Gastrocnemius medialis (tissue), 4 donors: ENCODE results near the gene ALKBH7. TPM values are rescaled to one million over a fixed set of nuclear protein-coding genes. Genes with fewer than 3 reads are reported as not detected.
"Not testable (repeated sequence)": the region's sequence is repeated elsewhere in the genome, so short reads cannot be mapped to it uniquely, and the experiment has no call there.

ENCODE experiments used
- ATAC-seq, 2 donors: fragments of 150-250 bp; one replicate each; pipeline ENCODE4 v1.9.1; 2016
- DNase-seq, 2 donors: peaks; one replicate each; pipeline ENCODE4 v3.0.0-alpha.2; 2019
- H3K27ac ChIP-seq, 4 donors: fragments of 200-600 bp; sonication (generic); 1 replicate in 1 of 4; 2 replicates in 3 of 4; pipeline ENCODE4 v1.5.1; 2016 to 2018; ENCODE audit warnings: mild to moderate bottlenecking in 2 of 4, moderate library complexity in 1 of 4
- H3K27me3 ChIP-seq, 3 donors: fragments of 200-600 bp; sonication (generic) in 2 of 3; 1 replicate in 1 of 3; 2 replicates in 2 of 3; pipeline versions ENCODE4 v1.5.1 to v1.6.0; 2016 to 2019; ENCODE audit warnings: mild to moderate bottlenecking in 1 of 3, moderate library complexity in 1 of 3
- H3K36me3 ChIP-seq, 2 donors: fragments of 200-600 bp; sonication (generic) in 1 of 2; one replicate each; pipeline ENCODE4 v1.5.1; 2017 to 2018
- H3K4me1 ChIP-seq, 2 donors: fragments of 200-600 bp; sonication (generic) in 1 of 2; one replicate each; pipeline ENCODE4 v1.5.1; 2016 to 2017; ENCODE audit warnings: mild to moderate bottlenecking in 2 of 2
- H3K4me3 ChIP-seq, 4 donors: fragments of 200-600 bp; sonication (generic) in 3 of 4; 1 replicate in 1 of 4; 2 replicates in 3 of 4; pipeline ENCODE4 v1.5.1; 2016 to 2019; ENCODE audit warnings: mild to moderate bottlenecking in 2 of 4
- H3K9me3 ChIP-seq, 3 donors: fragments of 200-600 bp; sonication (generic) in 2 of 3; 1 replicate in 1 of 3; 2 replicates in 2 of 3; pipeline ENCODE4 v1.5.1; 2016 to 2019
- CTCF ChIP-seq, 5 experiments: fragments of 450-650 bp in 3 of 5; fragments of 200-600 bp in 2 of 5; sonication (generic) in 2 of 5; IDR thresholded peaks in 4 of 5; conservative IDR thresholded peaks in 1 of 5; 1 replicate in 4 of 5; 2 replicates in 1 of 5; pipeline ENCODE4 v1.5.1; 2016 to 2019; ENCODE audit warnings: antibody characterized with exemption in 5 of 5, mild to moderate bottlenecking in 3 of 5, moderate library complexity in 3 of 5
- POLR2A ChIP-seq, 2 donors: fragments of 450-650 bp; IDR thresholded peaks; one replicate each; pipeline ENCODE4 v1.6.1; 2017; ENCODE audit warnings: antibody characterized with exemption in 2 of 2, mild to moderate bottlenecking in 2 of 2, moderate library complexity in 2 of 2
- in situ Hi-C, 4 donors: fragments of 200-750 bp; cut with MboI; loops; one replicate each; pipeline versions ENCODE4 v1.15.0 to v1.8.0; 2017; ENCODE audit warnings: low sequenced_read_pairs in 4 of 4
- intact Hi-C: fragments of 100-400 bp; cut with DNase I; formaldehyde crosslinking; loops from one replicate; pipeline ENCODE4 v1.15.1; 2023; ENCODE audit warnings: low total_unique reads
- total RNA-seq, 4 donors: library from RNA; depleted of rRNA; stranded (reverse); fragments of >200 nt; gene quantifications; one replicate each; pipeline versions ENCODE4 v1.1.0 to v1.2.3, GENCODE V29; 2016

ALKBH7 gene
- total RNA-seq, 4 donors from 2014 or later: 42.2 to 112 (median 90.4) TPM

DNA sequence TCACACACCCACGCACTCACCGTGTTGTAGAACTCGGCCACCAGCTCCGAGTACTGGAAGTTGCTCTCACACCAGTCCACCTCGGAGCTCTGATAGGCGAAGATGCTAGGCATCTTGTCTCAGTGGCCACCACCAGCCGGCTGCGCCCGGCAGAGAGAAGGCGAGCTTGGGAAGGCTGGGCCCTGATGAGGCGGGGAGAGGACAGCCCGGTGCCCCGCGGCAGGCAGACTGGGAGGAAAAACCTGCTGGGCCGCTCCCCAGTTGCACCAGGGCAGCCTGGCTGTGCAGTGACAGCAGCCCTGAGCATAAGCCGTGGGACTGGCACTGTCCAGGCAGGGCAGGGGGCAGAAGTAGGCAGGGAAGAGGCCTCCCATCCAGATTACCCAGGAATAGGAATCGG, 39.2 kb upstream of the ALKBH7 start, which contains the start of gene ACER1:
Gene ACER1, minus strand, starts transcription at position 174 of the 400 bp plus-strand sequence. Its CDS starts 61 bp downstream, at position 113.
- TF ChIP-seq CTCF (IDR thresholded peaks at IDR 0.05 in 4 of 5, conservative IDR thresholded peaks at IDR 0.05 in 1 of 5): no peak
- TF ChIP-seq POLR2A (IDR thresholded peaks at IDR 0.05): no peak
- no peak within 1 kb of the TSS for H3K27ac ChIP-seq
- intact Hi-C loops: no loop called here
- no peaks in the 10 kb centered on the region for H3K27me3 ChIP-seq
- H3K9me3 ChIP-seq: no peaks in the 10 kb centered on the region
- no peaks in the 10 kb centered on the region for H3K4me1 ChIP-seq
- no peak within 1 kb of the TSS for H3K4me3 ChIP-seq
- no peak for DNase-seq
- in situ Hi-C loops: no loop called here
- no peak for ATAC-seq
- no peaks in the 10 kb centered on the region for H3K36me3 ChIP-seq

DNA sequence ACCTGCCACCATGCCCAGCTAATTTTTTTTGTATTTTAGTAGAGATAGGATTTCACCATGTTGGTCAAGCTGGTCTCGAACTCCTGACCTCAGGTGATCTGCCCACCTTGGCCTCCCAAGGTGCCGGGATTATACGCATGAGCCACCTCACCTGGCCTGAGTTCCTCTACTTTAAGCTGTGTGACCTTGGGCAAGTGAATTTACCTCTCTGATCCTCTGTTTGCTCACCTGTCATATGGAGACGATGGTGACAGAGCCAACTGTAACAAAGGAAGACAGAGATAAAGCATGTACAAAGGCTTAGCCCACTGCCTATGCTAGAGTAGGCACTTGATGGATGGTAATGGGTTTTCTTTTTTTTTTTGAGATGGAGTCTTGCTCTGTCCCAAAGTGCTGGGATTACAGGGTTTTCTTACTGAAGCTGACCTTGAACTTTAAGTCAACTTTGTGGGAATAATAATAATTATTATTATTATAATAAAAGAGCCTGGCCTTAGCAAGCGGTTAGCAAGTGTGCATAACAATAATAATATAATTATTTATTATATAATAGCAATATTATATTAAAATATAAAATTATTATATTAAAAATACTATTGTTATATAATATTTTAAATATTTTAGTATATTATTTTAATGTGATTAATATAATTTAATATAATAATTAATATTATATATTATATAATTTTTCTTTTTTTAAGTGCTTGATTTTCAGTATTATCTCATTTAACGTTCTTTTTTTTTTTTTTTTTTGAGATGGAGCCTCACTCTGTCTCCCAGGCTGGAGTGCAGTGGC, 37.9 kb upstream of the ALKBH7 start:
- in situ Hi-C loops: no loop called here

GRCh38 chr19:6340493-6341201, 31.9 kb upstream of the ALKBH7 start:
- in situ Hi-C loops (no loop called here), intact Hi-C loops (no loop called here)
- Histone ChIP-seq H3K27me3 (peaks cover 0 to 6% (median 0%) of the 10 kb centered on the region in 3 donors), H3K4me3 (no peak overlapping the region), H3K4me1 (no peaks in the 10 kb centered on the region), H3K36me3 (no peaks in the 10 kb centered on the region), H3K27ac (no peak overlapping the region), H3K9me3 (no peaks in the 10 kb centered on the region)
- DNase-seq (no peak), ATAC-seq (no peak)
- TF ChIP-seq POLR2A (IDR thresholded peaks at IDR 0.05) (no peak), CTCF (IDR thresholded peaks at IDR 0.05 in 4 of 5, conservative IDR thresholded peaks at IDR 0.05 in 1 of 5) (no peak)

More for the DNA sequence above, 37.9 kb upstream of the ALKBH7 start:
- peaks cover 0 to 3% (median 0%) of the 10 kb centered on the region in 3 donors for H3K27me3 ChIP-seq
- no peaks in the 10 kb centered on the region for H3K36me3 ChIP-seq
- DNase-seq (no peak), ATAC-seq (no peak)
- no peak for TF ChIP-seq CTCF (IDR thresholded peaks at IDR 0.05 in 4 of 5, conservative IDR thresholded peaks at IDR 0.05 in 1 of 5)
- no peak for TF ChIP-seq POLR2A (IDR thresholded peaks at IDR 0.05)
- no peaks in the 10 kb centered on the region for H3K4me1 ChIP-seq
- H3K9me3 ChIP-seq: no peaks in the 10 kb centered on the region
- no peak overlapping the region for H3K4me3 ChIP-seq
- no peak overlapping the region for H3K27ac ChIP-seq
- intact Hi-C loops: no loop called here

GRCh38 chr19:6343462-6343861, 29.1 kb upstream of the ALKBH7 start:
- Histone ChIP-seq H3K4me3 (no peak overlapping the region), H3K27me3 (peaks cover 0 to 6% (median 0%) of the 10 kb centered on the region in 3 donors), H3K9me3 (no peaks in the 10 kb centered on the region), H3K4me1 (no peaks in the 10 kb centered on the region), H3K36me3 (no peaks in the 10 kb centered on the region), H3K27ac (no peak overlapping the region)
- in situ Hi-C loops (no loop called here), intact Hi-C loops (no loop called here)
- TF ChIP-seq POLR2A (IDR thresholded peaks at IDR 0.05) (no peak), CTCF (IDR thresholded peaks at IDR 0.05 in 4 of 5, conservative IDR thresholded peaks at IDR 0.05 in 1 of 5) (no peak)
- no peak for ATAC-seq
- no peak for DNase-seq

- DNase-seq, in situ Hi-C loops, H3K27me3 ChIP-seq, H3K4me3 ChIP-seq, H3K4me1 ChIP-seq, ATAC-seq, H3K36me3 ChIP-seq, H3K27ac ChIP-seq, H3K9me3 ChIP-seq, intact Hi-C loops: not testable (repeated sequence)
Measured at GRCh38 chr19:6349271-6349670, 23.3 kb upstream of the ALKBH7 start.
